Left ventricle myocardium inferior (tissue), 1 donor: ENCODE data around the gene QSOX2. TPM values are rescaled to one million over a fixed set of nuclear protein-coding genes. Genes with fewer than 3 reads are reported as not detected.
"Not testable (repeated sequence)": the region's sequence is repeated elsewhere in the genome, so short reads cannot be mapped to it uniquely, and the experiment has no call there.

Experiments
- DNase-seq: peaks from one replicate; pipeline ENCODE4 v3.0.0-alpha.2; 2020
- H3K27ac ChIP-seq: fragments of 200-600 bp; replicated peaks from 2 replicates; pipeline ENCODE4 v1.8.0; 2021
- H3K27me3 ChIP-seq: fragments of 200-600 bp; 2 replicates; pipeline ENCODE4 v1.8.0; 2021; ENCODE audit warnings: low read depth
- H3K36me3 ChIP-seq: fragments of 200-600 bp; 2 replicates; pipeline ENCODE4 v1.8.0; 2021
- H3K4me1 ChIP-seq: fragments of 200-600 bp; 2 replicates; pipeline ENCODE4 v1.8.0; 2021
- H3K4me3 ChIP-seq: fragments of 200-600 bp; 2 replicates; pipeline ENCODE4 v1.8.0; 2021; ENCODE audit warnings: mild to moderate bottlenecking, moderate library complexity
- H3K9me3 ChIP-seq: fragments of 200-600 bp; replicated peaks from 2 replicates; pipeline ENCODE4 v1.8.0; 2021
- CTCF ChIP-seq: fragments of 200-600 bp; IDR thresholded peaks from 2 replicates; pipeline ENCODE4 v1.8.0; 2021; ENCODE audit warnings: antibody characterized with exemption, mild to moderate bottlenecking, borderline replicate concordance
- intact Hi-C: fragments of 100-400 bp; cut with micrococcal nuclease; formaldehyde crosslinking; loops from one replicate; pipeline ENCODE4 v1.11.0; 2022
- total RNA-seq: library from RNA; stranded (reverse); fragmentation: NEBNext Ultra II Directional; extraction: Animal tissue kit (Norgen Biotek cat#: 25700); gene quantifications from one replicate; pipeline ENCODE4 v1.2.1, GENCODE V29; 2021
- donor health status: DM: no; HTN: yes; CAD: no; lungs with severe emphysema.

The QSOX2 gene
- total RNA-seq, 1 donor from 2014 or later, result 8.0 TPM

- Histone ChIP-seq H3K27me3 (peaks cover 65% of the 10 kb centered on the region), H3K36me3 (no peaks in the 10 kb centered on the region), H3K9me3 (no peaks in the 10 kb centered on the region), H3K27ac (no peak overlapping the region), H3K4me1 (peaks cover 9% of the 10 kb centered on the region), H3K4me3 (no peak overlapping the region)
- intact Hi-C loops, result no loop called here
- no peak for TF ChIP-seq CTCF
- DNase-seq, result no peak
Observed at GRCh38 chr9:136270173-136270705, 24.6 kb upstream of the QSOX2 start.

- Histone ChIP-seq H3K4me1 (peaks cover 9% of the 10 kb centered on the region), H3K36me3 (no peaks in the 10 kb centered on the region), H3K27ac (no peak overlapping the region), H3K27me3 (peaks cover 56% of the 10 kb centered on the region), H3K4me3 (no peak overlapping the region), H3K9me3 (no peaks in the 10 kb centered on the region)
- TF ChIP-seq CTCF, result no peak
- intact Hi-C loops, result no loop called here
- DNase-seq, result no peak
Observed at GRCh38 chr9:136268735-136269134, 23.1 kb upstream of the QSOX2 start.

DNA sequence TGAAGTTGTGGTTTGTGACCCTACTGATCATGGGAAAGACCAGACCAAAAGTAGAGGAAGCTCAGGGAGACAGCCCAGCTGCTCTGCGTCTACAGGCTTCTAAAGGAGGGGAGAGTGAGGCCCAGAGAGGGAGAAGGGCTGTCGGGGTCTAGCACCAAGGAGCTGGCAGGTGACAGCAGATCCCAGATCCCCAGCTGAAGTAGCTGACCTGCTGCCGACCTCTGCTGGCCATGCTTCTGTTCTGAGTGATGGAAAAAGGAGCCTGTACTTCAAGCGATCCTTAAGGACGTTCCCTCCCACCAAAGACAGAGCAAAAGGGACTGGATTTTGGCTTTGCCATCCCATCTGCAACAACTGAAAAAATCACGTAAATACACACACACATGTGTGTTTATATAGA is 22.7 kb upstream of the QSOX2 start:
- no peak for DNase-seq

GRCh38 chr9:136267261-136268111 is 21.9 kb upstream of the QSOX2 start:
- H3K27me3 ChIP-seq, result peaks cover 59% of the 10 kb centered on the region
- peak overlapping the region; percentile 66 for H3K27ac ChIP-seq
- no peaks in the 10 kb centered on the region for H3K9me3 ChIP-seq
- peak overlapping the region; percentile 66 for H3K4me3 ChIP-seq
- peak; percentile 80 for DNase-seq
- intact Hi-C loops, result no loop called here
- H3K36me3 ChIP-seq, result no peaks in the 10 kb centered on the region
- TF ChIP-seq CTCF, result peak; percentile 28
- H3K4me1 ChIP-seq, result peaks cover 9% of the 10 kb centered on the region

More for the DNA sequence above, 22.7 kb upstream of the QSOX2 start:
- Histone ChIP-seq H3K4me1 (peaks cover 9% of the 10 kb centered on the region), H3K36me3 (no peaks in the 10 kb centered on the region), H3K27me3 (peaks cover 57% of the 10 kb centered on the region), H3K9me3 (no peaks in the 10 kb centered on the region), H3K27ac (no peak overlapping the region), H3K4me3 (no peak overlapping the region)
- intact Hi-C loops, result no loop called here
- TF ChIP-seq CTCF, result peak; percentile 33

DNA sequence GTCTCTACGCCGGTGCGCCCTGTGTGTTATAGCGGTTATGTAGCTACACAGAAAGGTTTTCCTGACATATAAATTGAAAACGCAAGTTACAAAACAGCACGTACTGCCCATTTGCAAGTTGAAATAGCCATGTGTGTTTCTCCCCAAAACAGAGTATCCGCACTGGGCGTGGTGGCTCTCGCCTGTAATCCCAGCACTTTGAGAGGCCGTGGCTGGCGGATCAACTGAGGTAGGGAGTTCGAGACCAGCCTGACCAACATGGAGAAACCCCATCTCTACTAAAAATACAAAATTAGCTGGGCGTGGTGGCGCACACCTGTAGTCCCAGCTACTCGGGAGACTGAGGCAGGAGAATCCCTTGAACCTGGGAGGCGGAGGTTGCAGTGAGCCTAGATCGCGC is 21.0 kb upstream of the QSOX2 start:
- H3K27ac ChIP-seq, H3K4me1 ChIP-seq, DNase-seq, H3K36me3 ChIP-seq, H3K9me3 ChIP-seq, intact Hi-C loops: not testable (repeated sequence)
- Histone ChIP-seq H3K27me3 (peaks cover 63% of the 10 kb centered on the region), H3K4me3 (peak overlapping the region; percentile 66)
